ENCODE measurements around the gene B4GALNT2. TPM values are rescaled to one million over a fixed set of nuclear protein-coding genes. Genes with fewer than 3 reads are reported as not detected.

B4GALNT2 gene
- total and polyA plus RNA-seq, 2 of the 13 experiments (the other 11 are each of a cell fraction or from before 2014, with no cell fraction given), result not detected

DNA sequence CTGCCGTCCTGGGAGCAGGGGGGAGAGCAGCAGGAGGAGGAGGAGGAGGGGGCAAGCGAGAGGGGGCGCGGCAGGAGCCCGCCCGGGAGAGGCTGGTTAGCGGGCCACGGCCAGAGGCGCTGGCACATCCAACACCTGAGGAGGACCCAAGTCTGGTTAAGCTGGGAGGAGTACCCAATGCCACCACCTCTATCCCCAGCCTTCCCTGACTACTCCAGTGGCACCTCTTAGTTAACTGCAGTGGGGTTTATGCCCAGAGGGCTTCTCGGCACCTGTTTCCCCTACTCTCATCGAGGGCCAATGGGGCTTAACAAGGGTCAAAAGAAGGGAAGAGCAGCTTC lies 92.4 kb downstream of the B4GALNT2 start:
- no peak for DNase-seq (ENCODE audit: low spot score)
- Histone ChIP-seq H3K36me3 (replicated peaks in 1 of 2; ENCODE audit: control insufficient read depth in 1 of 2, insufficient read depth in 2 of 2, low read length in 2 of 2) (no peaks in the 10 kb centered on the region), H3K9me3 (ENCODE audit: low read length) (no peaks in the 10 kb centered on the region), H2AFZ (ENCODE audit: low read length) (no peak overlapping the region), H3K27ac (ENCODE audit: extremely low read length, insufficient read depth, low read length) (no peak overlapping the region), H3K27me3 (ENCODE audit: control insufficient read depth in 1 of 2, insufficient read depth in 2 of 2, low read length in 2 of 2) (peaks cover 12 to 74% of the 10 kb centered on the region in 2 experiments; a peak in 4 of 5 replicates), H3K4me2 (ENCODE audit: low read depth, low read length) (no peak overlapping the region), H3K9ac (ENCODE audit: insufficient read depth, low read depth, low read length) (no peak overlapping the region), H3K4me3 (replicated peaks in 1 of 3; ENCODE audit: insufficient read depth in 1 of 3, low read depth in 2 of 3, low read length in 3 of 3) (no peak overlapping the region), H3K4me1 (ENCODE audit: insufficient read depth, low read length) (peaks cover 32% of the 10 kb centered on the region), H4K20me1 (ENCODE audit: insufficient read depth, low read length) (no peaks in the 10 kb centered on the region), H3K79me2 (ENCODE audit: insufficient read depth, low read length) (no peaks in the 10 kb centered on the region)
- BruUV-seq (replicated peaks), result no TSS peak
- ChIA-PET POLR2A (no interaction called here), CTCF (ENCODE audit: low intra/inter-chr PET ratio, low total read pairs) (no interaction called here)
- WGBS (ENCODE audit: low lambda C conversion rate), result 26% methylated on average over 3 of the region's 11 CpGs
- TF ChIP-seq TEAD2 (CRISPR knock-in tag; IDR thresholded peaks at IDR 0.05) (no peak), MTF1 (CRISPR knock-in tag; IDR thresholded peaks at IDR 0.05) (no peak), FOXA3 (CRISPR knock-in tag; IDR thresholded peaks at IDR 0.05) (no peak), ZEB1 (IDR thresholded peaks at IDR 0.05; ENCODE audit: insufficient replicate concordance, low read depth) (no peak), ZNF292 (CRISPR knock-in tag; IDR thresholded peaks at IDR 0.05; ENCODE audit: borderline replicate concordance, low read depth) (no peak)
- TF ChIP-seq, protein P1, sequence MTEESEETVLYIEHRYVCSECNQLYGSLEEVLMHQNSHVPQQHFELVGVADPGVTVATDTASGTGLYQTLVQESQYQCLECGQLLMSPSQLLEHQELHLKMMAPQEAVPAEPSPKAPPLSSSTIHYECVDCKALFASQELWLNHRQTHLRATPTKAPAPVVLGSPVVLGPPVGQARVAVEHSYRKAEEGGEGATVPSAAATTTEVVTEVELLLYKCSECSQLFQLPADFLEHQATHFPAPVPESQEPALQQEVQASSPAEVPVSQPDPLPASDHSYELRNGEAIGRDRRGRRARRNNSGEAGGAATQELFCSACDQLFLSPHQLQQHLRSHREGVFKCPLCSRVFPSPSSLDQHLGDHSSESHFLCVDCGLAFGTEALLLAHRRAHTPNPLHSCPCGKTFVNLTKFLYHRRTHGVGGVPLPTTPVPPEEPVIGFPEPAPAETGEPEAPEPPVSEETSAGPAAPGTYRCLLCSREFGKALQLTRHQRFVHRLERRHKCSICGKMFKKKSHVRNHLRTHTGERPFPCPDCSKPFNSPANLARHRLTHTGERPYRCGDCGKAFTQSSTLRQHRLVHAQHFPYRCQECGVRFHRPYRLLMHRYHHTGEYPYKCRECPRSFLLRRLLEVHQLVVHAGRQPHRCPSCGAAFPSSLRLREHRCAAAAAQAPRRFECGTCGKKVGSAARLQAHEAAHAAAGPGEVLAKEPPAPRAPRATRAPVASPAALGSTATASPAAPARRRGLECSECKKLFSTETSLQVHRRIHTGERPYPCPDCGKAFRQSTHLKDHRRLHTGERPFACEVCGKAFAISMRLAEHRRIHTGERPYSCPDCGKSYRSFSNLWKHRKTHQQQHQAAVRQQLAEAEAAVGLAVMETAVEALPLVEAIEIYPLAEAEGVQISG (CRISPR knock-in tag; IDR thresholded peaks at IDR 0.05), result no peak
- TF ChIP-seq, protein P2, sequence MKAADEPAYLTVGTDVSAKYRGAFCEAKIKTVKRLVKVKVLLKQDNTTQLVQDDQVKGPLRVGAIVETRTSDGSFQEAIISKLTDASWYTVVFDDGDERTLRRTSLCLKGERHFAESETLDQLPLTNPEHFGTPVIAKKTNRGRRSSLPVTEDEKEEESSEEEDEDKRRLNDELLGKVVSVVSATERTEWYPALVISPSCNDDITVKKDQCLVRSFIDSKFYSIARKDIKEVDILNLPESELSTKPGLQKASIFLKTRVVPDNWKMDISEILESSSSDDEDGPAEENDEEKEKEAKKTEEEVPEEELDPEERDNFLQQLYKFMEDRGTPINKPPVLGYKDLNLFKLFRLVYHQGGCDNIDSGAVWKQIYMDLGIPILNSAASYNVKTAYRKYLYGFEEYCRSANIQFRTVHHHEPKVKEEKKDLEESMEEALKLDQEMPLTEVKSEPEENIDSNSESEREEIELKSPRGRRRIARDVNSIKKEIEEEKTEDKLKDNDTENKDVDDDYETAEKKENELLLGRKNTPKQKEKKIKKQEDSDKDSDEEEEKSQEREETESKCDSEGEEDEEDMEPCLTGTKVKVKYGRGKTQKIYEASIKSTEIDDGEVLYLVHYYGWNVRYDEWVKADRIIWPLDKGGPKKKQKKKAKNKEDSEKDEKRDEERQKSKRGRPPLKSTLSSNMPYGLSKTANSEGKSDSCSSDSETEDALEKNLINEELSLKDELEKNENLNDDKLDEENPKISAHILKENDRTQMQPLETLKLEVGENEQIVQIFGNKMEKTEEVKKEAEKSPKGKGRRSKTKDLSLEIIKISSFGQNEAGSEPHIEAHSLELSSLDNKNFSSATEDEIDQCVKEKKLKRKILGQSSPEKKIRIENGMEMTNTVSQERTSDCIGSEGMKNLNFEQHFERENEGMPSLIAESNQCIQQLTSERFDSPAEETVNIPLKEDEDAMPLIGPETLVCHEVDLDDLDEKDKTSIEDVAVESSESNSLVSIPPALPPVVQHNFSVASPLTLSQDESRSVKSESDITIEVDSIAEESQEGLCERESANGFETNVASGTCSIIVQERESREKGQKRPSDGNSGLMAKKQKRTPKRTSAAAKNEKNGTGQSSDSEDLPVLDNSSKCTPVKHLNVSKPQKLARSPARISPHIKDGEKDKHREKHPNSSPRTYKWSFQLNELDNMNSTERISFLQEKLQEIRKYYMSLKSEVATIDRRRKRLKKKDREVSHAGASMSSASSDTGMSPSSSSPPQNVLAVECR (CRISPR knock-in tag; IDR thresholded peaks at IDR 0.05; ENCODE audit: borderline replicate concordance), result no peak
- TF ChIP-seq, protein P3, sequence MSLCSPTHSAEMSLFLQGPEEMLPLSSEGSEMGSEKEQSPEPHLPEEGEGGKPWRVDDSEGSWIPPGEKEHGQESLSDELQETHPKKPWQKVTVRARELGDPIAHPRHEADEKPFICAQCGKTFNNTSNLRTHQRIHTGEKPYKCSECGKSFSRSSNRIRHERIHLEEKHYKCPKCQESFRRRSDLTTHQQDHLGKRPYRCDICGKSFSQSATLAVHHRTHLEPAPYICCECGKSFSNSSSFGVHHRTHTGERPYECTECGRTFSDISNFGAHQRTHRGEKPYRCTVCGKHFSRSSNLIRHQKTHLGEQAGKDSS (CRISPR knock-in tag; IDR thresholded peaks at IDR 0.05; ENCODE audit: borderline replicate concordance, low read depth), result no peak
- no peak for ATAC-seq
- no peak for FAIRE-seq
- in situ Hi-C loops (cut with HindIII; ENCODE audit: extremely low pct_ligation_motif_present, low pct_unique_long_range_greater_than_20kb) (loop anchor here (5.0 kb wide), 1 partner anchor 43 kb away; no protein-coding TSS in a partner anchor), intact Hi-C loops (cut with micrococcal nuclease; ENCODE audit: unreplicated experiment) (no loop called here)
